ENCODE data around the gene GSTA4.

Gene GSTA4

GRCh38 chr6:52937908-52938307 lies 57.2 kb downstream of the GSTA4 start:
- Mint-ChIP-seq H3K27ac (no peak overlapping the region), H3K9me3 (no peaks in the 10 kb centered on the region), H3K27me3 (ENCODE audit: low read depth) (no peaks in the 10 kb centered on the region), H3K36me3 (ENCODE audit: low read depth) (no peaks in the 10 kb centered on the region), H3K4me3 (no peak overlapping the region), H3K4me1 (ENCODE audit: low read depth) (no peaks in the 10 kb centered on the region)

GRCh38 chr6:52933778-52934177 lies 61.3 kb downstream of the GSTA4 start:
- H3K36me3 Mint-ChIP-seq (ENCODE audit: low read depth), result no peaks in the 10 kb centered on the region
- H3K9me3 Mint-ChIP-seq, result peaks cover 4% of the 10 kb centered on the region
- H3K4me1 Mint-ChIP-seq (ENCODE audit: low read depth), result no peaks in the 10 kb centered on the region
- no peaks in the 10 kb centered on the region for H3K27me3 Mint-ChIP-seq (ENCODE audit: low read depth)
- no peak overlapping the region for H3K4me3 Mint-ChIP-seq
- H3K27ac Mint-ChIP-seq, result no peak overlapping the region

- Mint-ChIP-seq H3K9me3 (peaks cover 4% of the 10 kb centered on the region), H3K36me3 (ENCODE audit: low read depth) (no peaks in the 10 kb centered on the region), H3K4me1 (ENCODE audit: low read depth) (no peaks in the 10 kb centered on the region), H3K27me3 (ENCODE audit: low read depth) (peaks cover 3% of the 10 kb centered on the region), H3K4me3 (no peak overlapping the region), H3K27ac (no peak overlapping the region)
These were observed 63.7 kb downstream of the GSTA4 start for GRCh38 chr6:52931351-52931750.

GRCh38 chr6:52929321-52930164 lies 65.5 kb downstream of the GSTA4 start:
- no peak overlapping the region for H3K4me3 Mint-ChIP-seq

More at GRCh38 chr6:52929321-52930164, 65.5 kb downstream of the GSTA4 start:
- H3K9me3 Mint-ChIP-seq, result peaks cover 4% of the 10 kb centered on the region
- H3K27me3 Mint-ChIP-seq (ENCODE audit: low read depth), result peaks cover 3% of the 10 kb centered on the region
- H3K27ac Mint-ChIP-seq, result no peak overlapping the region
- H3K4me1 Mint-ChIP-seq (ENCODE audit: low read depth), result no peaks in the 10 kb centered on the region
- H3K36me3 Mint-ChIP-seq (ENCODE audit: low read depth), result no peaks in the 10 kb centered on the region

All from T-helper 1 cell treated with Interleukin-12 subunit alpha and Interleukin-12 subunit beta and Interleukin-4 antibody, amounts not matched to agents 30 μg/mL and 1 μg/mL, for 36 hours (primary cell).